Tibial nerve (tissue), 4 donors: ENCODE data around the gene MPRIP. TPM values are rescaled to one million over a fixed set of nuclear protein-coding genes. Genes with fewer than 3 reads are reported as not detected.

Experiments
- DNase-seq, 2 donors: peaks; one replicate each; pipeline ENCODE4 v3.0.0-alpha.2; 2019; ENCODE audit warnings: low spot score in 2 of 2
- H3K27ac ChIP-seq, 4 donors: fragments of 200-600 bp; sonication (generic) in 3 of 4; one replicate each; pipeline ENCODE4 v1.5.1; 2017 to 2019; ENCODE audit warnings: mild to moderate bottlenecking in 1 of 4
- H3K27me3 ChIP-seq, 2 donors: fragments of 200-600 bp; sonication (generic) in 1 of 2; one replicate each; pipeline versions ENCODE4 v1.5.1 to v1.6.0; 2017 to 2019
- H3K36me3 ChIP-seq, 3 donors: fragments of 200-600 bp; sonication (generic); one replicate each; pipeline ENCODE4 v1.5.1; 2018 to 2019
- H3K4me1 ChIP-seq, 4 donors: fragments of 200-600 bp; sonication (generic) in 3 of 4; one replicate each; pipeline ENCODE4 v1.5.1; 2017 to 2019
- H3K4me3 ChIP-seq, 4 donors: fragments of 200-600 bp; sonication (generic) in 3 of 4; one replicate each; pipeline ENCODE4 v1.5.1; 2017 to 2019; ENCODE audit warnings: mild to moderate bottlenecking in 1 of 4, moderate library complexity in 1 of 4
- H3K9me3 ChIP-seq, 4 donors: fragments of 200-600 bp; sonication (generic) in 3 of 4; one replicate each; pipeline ENCODE4 v1.5.1; 2017 to 2019
- EP300 ChIP-seq, 2 donors: sonication (generic); formaldehyde crosslinking; IDR thresholded peaks; one replicate each; pipeline ENCODE4 v1.6.1; 2017; ENCODE audit warnings: antibody characterized with exemption in 2 of 2, mild to moderate bottlenecking in 1 of 2
- POLR2A ChIP-seq, 2 donors: fragments of 450-650 bp; IDR thresholded peaks; one replicate each; pipeline ENCODE4 v1.6.1; 2017; ENCODE audit warnings: antibody characterized with exemption in 2 of 2, mild to moderate bottlenecking in 2 of 2, moderate library complexity in 2 of 2
- WGBS, 2 donors: methylation state at CpG; one replicate each; pipeline ENCODE4 v1.1.5; 2018; 5-methylcytosine and 5-hydroxymethylcytosine counted together
- total RNA-seq, 4 donors: library from RNA; depleted of rRNA; stranded (reverse); fragments of >200 nt; gene quantifications; one replicate each; pipeline ENCODE4 v1.1.0, GENCODE V29; 2016
- TF ChIP-seq, protein P1 (sequence below), 5 experiments: fragments of 200-600 bp in 3 of 5; fragments of 450-650 bp in 2 of 5; sonication (generic) in 3 of 5; IDR thresholded peaks; one replicate each; pipeline ENCODE4 v1.5.1; 2016 to 2019; ENCODE audit warnings: antibody characterized with exemption in 5 of 5, mild to moderate bottlenecking in 3 of 5, moderate library complexity in 2 of 5

The MPRIP gene
- total RNA-seq, 4 donors from 2014 or later: 216 to 291 (median 265) TPM

DNA sequence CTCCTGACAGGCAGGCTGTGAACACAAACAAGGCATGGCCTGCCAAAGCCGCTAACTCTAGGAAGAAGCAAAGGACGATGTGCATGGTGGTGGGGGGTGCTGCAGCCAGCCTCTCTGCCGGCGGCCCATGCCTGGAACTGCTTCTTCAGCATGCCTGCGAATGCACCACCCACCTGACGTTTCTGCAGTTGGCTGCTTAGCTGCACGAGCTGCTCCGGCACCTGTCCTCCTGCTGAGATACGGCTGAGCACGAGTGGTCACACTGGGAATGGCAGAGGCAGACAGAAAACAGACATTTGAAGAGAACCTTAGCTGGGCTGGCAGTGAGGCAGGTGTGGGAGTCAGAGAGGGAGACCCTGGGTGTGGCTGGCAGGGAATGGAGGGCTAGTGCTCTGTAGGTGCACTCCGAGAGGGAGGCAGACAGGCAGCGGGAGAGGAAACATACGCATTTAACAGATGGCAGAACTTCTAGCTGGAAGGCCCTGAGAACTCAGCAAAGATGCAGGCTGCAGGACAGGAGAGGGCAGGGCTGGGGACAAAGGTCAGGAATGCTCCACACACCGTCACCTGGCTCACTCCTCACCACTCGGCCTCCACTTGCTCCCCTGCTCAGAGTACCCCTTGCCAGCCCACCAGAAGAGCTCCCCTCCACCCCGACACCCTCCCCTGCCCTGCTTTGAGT, 189.5 kb downstream of the MPRIP start:
- Histone ChIP-seq H3K36me3 (peaks cover 2 to 62% (median 32%) of the 10 kb centered on the region in 3 donors), H3K9me3 (no peaks in the 10 kb centered on the region), H3K4me1 (peaks cover 0 to 30% (median 15%) of the 10 kb centered on the region in 4 donors), H3K27ac (no peak overlapping the region), H3K4me3 (no peak overlapping the region), H3K27me3 (no peaks in the 10 kb centered on the region)
- DNase-seq: no peak
- TF ChIP-seq EP300 (IDR thresholded peaks at IDR 0.05) (no peak), POLR2A (IDR thresholded peaks at IDR 0.05) (no peak)
- TF ChIP-seq, protein P1, sequence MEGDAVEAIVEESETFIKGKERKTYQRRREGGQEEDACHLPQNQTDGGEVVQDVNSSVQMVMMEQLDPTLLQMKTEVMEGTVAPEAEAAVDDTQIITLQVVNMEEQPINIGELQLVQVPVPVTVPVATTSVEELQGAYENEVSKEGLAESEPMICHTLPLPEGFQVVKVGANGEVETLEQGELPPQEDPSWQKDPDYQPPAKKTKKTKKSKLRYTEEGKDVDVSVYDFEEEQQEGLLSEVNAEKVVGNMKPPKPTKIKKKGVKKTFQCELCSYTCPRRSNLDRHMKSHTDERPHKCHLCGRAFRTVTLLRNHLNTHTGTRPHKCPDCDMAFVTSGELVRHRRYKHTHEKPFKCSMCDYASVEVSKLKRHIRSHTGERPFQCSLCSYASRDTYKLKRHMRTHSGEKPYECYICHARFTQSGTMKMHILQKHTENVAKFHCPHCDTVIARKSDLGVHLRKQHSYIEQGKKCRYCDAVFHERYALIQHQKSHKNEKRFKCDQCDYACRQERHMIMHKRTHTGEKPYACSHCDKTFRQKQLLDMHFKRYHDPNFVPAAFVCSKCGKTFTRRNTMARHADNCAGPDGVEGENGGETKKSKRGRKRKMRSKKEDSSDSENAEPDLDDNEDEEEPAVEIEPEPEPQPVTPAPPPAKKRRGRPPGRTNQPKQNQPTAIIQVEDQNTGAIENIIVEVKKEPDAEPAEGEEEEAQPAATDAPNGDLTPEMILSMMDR (IDR thresholded peaks at IDR 0.05): no peak
- 80 to 88% methylated on average over 16 of the region's 16 CpGs for WGBS, 2 donors

DNA sequence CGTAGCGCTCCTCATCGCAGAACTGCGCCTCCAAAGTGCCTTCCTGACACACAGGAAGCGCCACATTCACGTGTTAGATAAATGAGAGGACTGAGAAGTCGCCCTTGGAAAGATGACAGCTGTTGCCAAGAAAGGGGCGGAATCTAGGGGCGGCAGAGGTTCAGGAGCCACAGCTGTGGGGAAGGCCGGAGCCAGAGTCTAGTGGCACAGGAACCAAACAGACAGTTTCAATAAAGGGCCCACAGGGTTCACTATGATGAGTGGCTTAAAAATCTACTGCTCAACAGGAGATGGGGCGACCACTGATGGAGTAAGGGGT, 190.0 kb downstream of the MPRIP start:
- TF ChIP-seq EP300 (IDR thresholded peaks at IDR 0.05): no peak
- TF ChIP-seq POLR2A (IDR thresholded peaks at IDR 0.05): no peak
- TF ChIP-seq, protein P1 (IDR thresholded peaks at IDR 0.05): no peak
- peaks cover 2 to 57% (median 27%) of the 10 kb centered on the region in 3 donors for H3K36me3 ChIP-seq
- no peaks in the 10 kb centered on the region for H3K27me3 ChIP-seq
- H3K4me1 ChIP-seq: peaks cover 0 to 30% (median 15%) of the 10 kb centered on the region in 4 donors
- WGBS, 2 donors: 86 to 89% methylated on average over 11 of the region's 11 CpGs
- H3K27ac ChIP-seq: no peak overlapping the region
- no peak for DNase-seq
- no peaks in the 10 kb centered on the region for H3K9me3 ChIP-seq
- no peak overlapping the region for H3K4me3 ChIP-seq

DNA sequence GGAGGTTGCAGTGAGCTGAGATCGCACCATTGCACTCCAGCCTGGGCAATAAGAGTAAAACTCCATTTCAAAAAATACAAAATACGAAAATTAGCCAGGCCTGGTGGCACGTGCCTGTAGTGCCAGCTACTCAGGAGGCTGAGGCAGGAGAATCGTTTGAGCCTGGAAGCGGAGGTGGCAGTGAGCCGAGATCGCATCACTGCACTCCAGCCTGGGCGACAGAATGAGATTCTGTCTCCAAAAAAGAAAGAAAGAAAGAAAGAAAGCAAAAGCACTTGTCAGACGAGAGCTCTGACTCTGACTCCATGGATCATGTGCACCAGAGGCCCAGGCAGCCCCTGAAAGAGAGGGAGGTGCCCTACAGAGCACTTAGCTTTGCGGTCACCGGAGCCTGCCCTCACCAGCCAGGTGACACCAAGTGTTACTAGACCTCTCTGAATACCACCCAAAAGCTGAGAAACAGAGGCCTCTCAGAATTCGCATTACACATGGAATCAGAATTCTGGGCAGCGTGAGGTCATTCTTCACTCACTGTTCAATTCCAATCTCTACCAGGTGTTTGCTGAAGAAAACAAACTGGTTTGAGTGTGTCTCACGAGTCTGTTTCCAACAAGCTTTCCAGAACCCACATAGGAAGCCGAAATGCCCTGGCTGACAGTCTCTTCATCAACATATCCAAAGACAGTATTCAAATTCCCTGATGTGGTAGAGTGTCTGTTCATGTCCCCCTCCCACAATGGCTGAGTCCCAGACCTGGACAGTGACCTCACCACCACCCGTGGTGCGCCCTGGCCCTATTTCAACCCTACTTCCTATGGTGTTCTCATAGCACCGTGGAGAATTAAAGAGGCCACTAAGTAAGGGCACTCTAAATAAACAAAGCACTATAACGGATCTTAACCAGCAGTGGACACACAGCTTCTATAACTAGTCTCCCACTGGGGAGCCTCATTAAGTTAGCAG, 193.2 kb downstream of the MPRIP start:
- peak overlapping the region; percentile 61 to 100 (median 91) for H3K4me3 ChIP-seq
- H3K4me1 ChIP-seq: peaks cover 0 to 37% (median 15%) of the 10 kb centered on the region in 4 donors
- no peaks in the 10 kb centered on the region for H3K27me3 ChIP-seq
- WGBS, 2 donors: 45 to 47% methylated on average over 19 of the region's 19 CpGs
- H3K27ac ChIP-seq: peak overlapping the region in 3 of 4 donors; percentile 89 to 99 (median 92)
- TF ChIP-seq EP300 (IDR thresholded peaks at IDR 0.05): no peak
- TF ChIP-seq, protein P1 (IDR thresholded peaks at IDR 0.05): no peak
- TF ChIP-seq POLR2A (IDR thresholded peaks at IDR 0.05): no peak
- H3K9me3 ChIP-seq: no peaks in the 10 kb centered on the region
- peak in 1 of 2 donors; percentile 21 for DNase-seq
- peaks cover 0 to 24% (median 11%) of the 10 kb centered on the region in 3 donors for H3K36me3 ChIP-seq

DNA sequence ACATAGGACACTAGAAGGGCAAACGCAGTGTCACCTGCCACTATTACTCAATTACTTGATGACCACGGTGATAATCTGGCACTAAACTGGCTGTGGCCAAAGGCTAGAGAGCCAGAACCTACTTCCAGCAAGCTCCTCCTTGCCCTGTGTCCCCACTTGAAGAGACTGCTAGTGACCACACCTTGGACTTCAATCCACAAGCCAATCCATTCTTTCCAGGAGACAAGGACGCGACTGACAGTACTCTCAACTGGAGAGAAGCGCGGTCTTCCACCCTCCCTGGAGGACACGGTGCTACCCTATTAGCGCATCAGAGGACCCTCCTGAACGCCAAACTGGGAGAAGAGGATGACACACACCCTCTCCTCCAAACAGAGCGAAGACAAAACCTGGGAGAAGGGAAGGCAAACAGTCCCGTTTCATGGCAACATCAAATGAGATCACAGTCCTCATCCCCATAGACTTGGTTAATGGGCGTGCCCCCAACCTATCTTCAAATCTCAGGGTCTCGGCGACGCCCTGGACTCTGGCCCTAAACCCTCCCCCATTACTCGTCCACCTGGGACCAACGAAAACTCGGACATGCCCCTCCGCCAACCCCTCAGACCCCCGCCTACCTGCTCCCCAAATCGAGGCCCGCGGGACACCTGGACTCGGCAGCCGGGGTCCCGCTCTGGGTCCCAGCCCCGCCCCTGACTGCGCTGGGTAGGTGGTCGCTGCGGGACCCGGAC, 194.2 kb downstream of the MPRIP start:
- Histone ChIP-seq H3K27ac (peak overlapping the region; percentile 89 to 99 (median 91)), H3K9me3 (no peaks in the 10 kb centered on the region), H3K4me3 (peak overlapping the region; percentile 61 to 100 (median 91)), H3K27me3 (no peaks in the 10 kb centered on the region), H3K4me1 (peaks cover 0 to 37% (median 15%) of the 10 kb centered on the region in 4 donors), H3K36me3 (peaks cover 0 to 15% (median 7%) of the 10 kb centered on the region in 3 donors)
- DNase-seq: peak in 1 of 2 donors; percentile 15
- WGBS, 2 donors: 0% methylated on average over 26 of the region's 31 CpGs
- TF ChIP-seq EP300 (IDR thresholded peaks at IDR 0.05): no peak
